Loucy (cell line): ENCODE results near the gene SMARCAD1.

ENCODE experiments used
- H2AFZ ChIP-seq: fragments of 200-600 bp; sonication (generic); 2 replicates; pipeline ENCODE4 v1.6.0; 2016; ENCODE audit warnings: antibody characterized with exemption, mild to moderate bottlenecking, low read length, moderate library complexity
- H3F3A ChIP-seq: fragments of 200-600 bp; 2 replicates; pipeline ENCODE4 v1.6.0; 2016; ENCODE audit warnings: antibody characterized with exemption, low read depth, mild to moderate bottlenecking
- H3K27me3 ChIP-seq: fragments of 200-600 bp; sonication (generic); 2 replicates; pipeline ENCODE4 v1.6.1; 2014; ENCODE audit warnings: low read length, mild to moderate bottlenecking; ENCODE audit not compliant: insufficient read depth, poor library complexity, severe bottlenecking
- H3K36me3 ChIP-seq: fragments of 200-600 bp; sonication (generic); 2 replicates; pipeline ENCODE4 v1.6.1; 2016; ENCODE audit warnings: low read length; ENCODE audit not compliant: insufficient read depth
- H3K4me1 ChIP-seq: fragments of 200-600 bp; sonication (generic); 2 replicates; pipeline ENCODE4 v1.5.1; 2014; ENCODE audit warnings: low read length, mild to moderate bottlenecking; ENCODE audit not compliant: insufficient read depth, poor library complexity, severe bottlenecking
- H3K4me2 ChIP-seq: fragments of 200-600 bp; sonication (generic); 2 replicates; pipeline ENCODE4 v1.6.0; 2014; ENCODE audit warnings: antibody characterized with exemption, low read length, low read depth, mild to moderate bottlenecking; ENCODE audit not compliant: poor library complexity, severe bottlenecking
- H3K4me3 ChIP-seq: fragments of 200-600 bp; sonication (generic); 2 replicates; pipeline ENCODE4 v1.5.1; 2014; ENCODE audit warnings: low read length, mild to moderate bottlenecking, mixed read lengths; ENCODE audit not compliant: poor library complexity, severe bottlenecking
- H3K79me2 ChIP-seq: fragments of 200-600 bp; sonication (generic); 2 replicates; pipeline ENCODE4 v1.6.1; 2014; ENCODE audit warnings: low read length; ENCODE audit not compliant: insufficient read depth
- H3K9ac ChIP-seq: fragments of 200-600 bp; sonication (generic); 2 replicates; pipeline ENCODE4 v1.6.0; 2014; ENCODE audit warnings: mild to moderate bottlenecking, low read depth, low read length, moderate library complexity; ENCODE audit not compliant: poor library complexity, severe bottlenecking
- H3K9me2 ChIP-seq: fragments of 200-600 bp; sonication (generic); replicated peaks from 2 replicates; pipeline ENCODE4 v1.6.1; 2016; ENCODE audit warnings: low read depth, low read length, mixed read lengths
- H3K9me3 ChIP-seq: fragments of 200-600 bp; sonication (generic); 2 replicates; pipeline ENCODE4 v1.6.1; 2014; ENCODE audit warnings: mild to moderate bottlenecking, antibody characterized with exemption, low read length, low read depth; ENCODE audit not compliant: insufficient read depth
- H4K20me1 ChIP-seq: fragments of 200-600 bp; sonication (generic); 2 replicates; pipeline ENCODE4 v1.6.0; 2014; ENCODE audit warnings: antibody characterized with exemption, low read length, mild to moderate bottlenecking; ENCODE audit not compliant: insufficient read depth, poor library complexity, severe bottlenecking
- CTCF ChIP-seq: fragments of 200-600 bp; sonication (generic); conservative IDR thresholded peaks from 2 replicates; pipeline ENCODE4 v1.5.1; 2014; ENCODE audit warnings: mild to moderate bottlenecking, antibody characterized with exemption, low read length
- EZH2phosphoT487 ChIP-seq: fragments of 200-600 bp; IDR thresholded peaks from 2 replicates; pipeline ENCODE4 v1.6.1; 2018; ENCODE audit warnings: antibody characterized with exemption, mild to moderate bottlenecking, moderate library complexity, borderline replicate concordance

Gene SMARCAD1

GRCh38 chr4:94333866-94334265 is 126.2 kb downstream of the SMARCAD1 start:
- Histone ChIP-seq H2AFZ (peak overlapping the region; percentile 20; the same call in 1 of the 2 replicates), H3K4me1 (peaks cover 48% of the 10 kb centered on the region), H3K27me3 (no peaks in the 10 kb centered on the region), H3K36me3 (peaks cover 3% of the 10 kb centered on the region; the same call in 1 of the 2 replicates), H3K79me2 (peaks cover 7% of the 10 kb centered on the region; the same call in 1 of the 2 replicates), H3K9me3 (no peaks in the 10 kb centered on the region), H3K4me3 (no peak overlapping the region), H3K4me2 (peak overlapping the region; percentile 15), H3F3A (peaks cover 10% of the 10 kb centered on the region), H3K9ac (no peak overlapping the region), H3K9me2 (no peaks in the 10 kb centered on the region), H4K20me1 (no peaks in the 10 kb centered on the region)
- TF ChIP-seq EZH2phosphoT487 (no peak), CTCF (no peak)

DNA sequence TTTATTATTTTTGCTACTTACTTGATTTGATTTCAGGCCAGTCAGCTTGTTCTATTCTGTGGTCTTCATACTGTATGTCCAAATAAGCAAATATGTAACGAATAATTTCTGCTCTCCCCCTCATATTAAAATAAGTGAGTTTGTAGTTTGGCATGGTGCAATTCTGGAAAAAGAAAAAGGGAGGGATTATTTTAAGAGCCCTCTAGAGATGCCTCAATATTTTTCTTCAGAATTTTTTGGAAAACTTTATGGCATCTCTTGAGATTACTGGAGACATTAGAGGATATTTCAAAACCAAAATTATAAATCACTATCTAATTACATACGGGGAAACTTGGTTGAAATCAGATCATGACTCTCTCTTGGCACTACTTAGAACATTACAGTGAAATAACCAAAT is 126.8 kb downstream of the SMARCAD1 start:
- Histone ChIP-seq H3F3A (peaks cover 14% of the 10 kb centered on the region), H4K20me1 (no peaks in the 10 kb centered on the region), H3K9me2 (no peaks in the 10 kb centered on the region), H3K9ac (no peak overlapping the region), H3K36me3 (no peaks in the 10 kb centered on the region), H3K4me2 (no peak overlapping the region), H3K79me2 (peaks cover 7% of the 10 kb centered on the region; the same call in 1 of the 2 replicates), H2AFZ (no peak overlapping the region), H3K4me1 (peaks cover 50% of the 10 kb centered on the region), H3K9me3 (no peaks in the 10 kb centered on the region), H3K27me3 (no peaks in the 10 kb centered on the region), H3K4me3 (no peak overlapping the region)
- TF ChIP-seq CTCF = no peak
- TF ChIP-seq EZH2phosphoT487 = no peak

DNA sequence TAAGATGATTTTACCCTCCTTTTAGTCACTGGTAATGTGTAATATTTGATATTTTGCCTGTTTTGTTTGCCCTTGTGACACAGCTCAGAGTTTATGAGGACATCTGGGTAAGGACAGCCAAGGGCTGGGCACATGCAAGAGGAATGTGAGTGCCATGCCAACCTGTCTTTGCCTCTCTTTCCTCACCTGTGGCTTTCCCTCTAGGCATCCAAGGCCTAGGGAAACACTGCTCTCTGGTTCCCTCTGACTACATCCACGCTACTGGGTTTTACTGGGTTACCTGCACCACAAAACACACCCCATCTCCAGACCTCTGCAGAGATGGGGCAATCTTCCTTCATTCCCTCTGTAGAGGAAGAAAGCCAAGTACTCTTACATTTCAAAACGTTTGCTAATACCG is 127.3 kb downstream of the SMARCAD1 start:
- Histone ChIP-seq H3K4me3 (no peak overlapping the region), H3K4me1 (peaks cover 54% of the 10 kb centered on the region), H3K9ac (no peak overlapping the region), H4K20me1 (no peaks in the 10 kb centered on the region), H3K9me2 (no peaks in the 10 kb centered on the region), H2AFZ (0 out of 2 replicates have a peak overlapping the region, but pooled peaks have one; percentile 6), H3K79me2 (peaks cover 7% of the 10 kb centered on the region; the same call in 1 of the 2 replicates), H3K9me3 (no peaks in the 10 kb centered on the region), H3K4me2 (no peak overlapping the region), H3K27me3 (no peaks in the 10 kb centered on the region), H3F3A (peaks cover 16% of the 10 kb centered on the region), H3K36me3 (no peaks in the 10 kb centered on the region)
- TF ChIP-seq EZH2phosphoT487 (no peak), CTCF (no peak)
